ENCODE results near the gene ICA1. TPM values are rescaled to one million over a fixed set of nuclear protein-coding genes. Genes with fewer than 3 reads are reported as not detected.

The ICA1 gene
- total RNA-seq, 1 experiment from 2014 or later = 28.8 TPM

DNA sequence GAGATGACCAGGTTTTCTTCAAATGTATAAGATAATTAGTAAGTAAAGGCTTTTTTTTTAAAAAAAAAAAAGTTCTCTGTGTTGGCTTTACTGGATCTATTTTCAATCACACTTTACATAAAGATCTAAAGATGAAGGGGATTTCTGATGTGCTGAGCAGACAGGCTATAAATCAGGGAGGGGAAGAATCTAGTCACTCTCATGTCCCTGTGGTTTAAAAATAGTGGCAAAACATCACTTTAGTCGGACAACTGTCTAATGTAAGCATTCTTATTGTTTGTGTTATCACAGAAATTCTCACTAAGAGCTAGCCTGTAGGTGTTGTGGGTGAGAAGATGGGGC, 132.7 kb downstream of the ICA1 start:
- H3K4me1 Mint-ChIP-seq = peaks cover 8 to 11% of the 10 kb centered on the region in 2 experiments

More for the DNA sequence above, 132.7 kb downstream of the ICA1 start:
- DNase-seq = no peak
- Mint-ChIP-seq H3K9me3 (no peaks in the 10 kb centered on the region; a peak in 1 of 5 replicates), H3K27ac (no peak overlapping the region), H3K36me3 (ENCODE audit: insufficient read depth in 1 of 3, low read depth in 3 of 3) (peaks cover 0 to 6% (median 6%) of the 10 kb centered on the region in 3 experiments; a peak in 3 of 7 replicates), H3K4me3 (no peak overlapping the region), H3K27me3 (ENCODE audit: low read depth) (no peaks in the 10 kb centered on the region)
- Histone ChIP-seq H3K79me1 (ENCODE audit: insufficient read depth, low read depth, low read length, poor library complexity, severe bottlenecking) (no peaks in the 10 kb centered on the region), H2BK15ac (ENCODE audit: low read depth, low read length) (no peak overlapping the region), H3K14ac (ENCODE audit: insufficient read depth, low read length) (no peak overlapping the region), H2AFZ (ENCODE audit: low read length) (no peak overlapping the region), H3K23me2 (ENCODE audit: insufficient read length, low read depth, low read length, poor library complexity, severe bottlenecking) (no peaks in the 10 kb centered on the region), H3T11ph (ENCODE audit: low read length) (no peak overlapping the region), H3K23ac (ENCODE audit: insufficient read length, low read depth, low read length) (no peak overlapping the region), H4K5ac (ENCODE audit: insufficient read length, low read depth, low read length) (no peak overlapping the region), H2BK120ac (ENCODE audit: low read depth, low read length, poor library complexity, severe bottlenecking) (no peak overlapping the region), H3K27ac (ENCODE audit: insufficient read length, low read depth, low read length) (no peak overlapping the region), H3K4ac (ENCODE audit: low read depth, low read length) (no peak overlapping the region), H4K8ac (replicated peaks; ENCODE audit: insufficient read length, low read depth, low read length) (no peak overlapping the region), H3K4me2 (ENCODE audit: insufficient read depth, insufficient read length, low read length) (no peak overlapping the region), H2AK5ac (ENCODE audit: insufficient read length, low read length) (no peak overlapping the region), H3K27me3 (ENCODE audit: insufficient read depth, low read length) (no peaks in the 10 kb centered on the region), H3K18ac (ENCODE audit: insufficient read length, low read depth, low read length) (no peak overlapping the region), H3K9me3 (ENCODE audit: control insufficient read depth, low read depth, low read length) (no peaks in the 10 kb centered on the region), H2BK5ac (ENCODE audit: insufficient read length, low read length) (no peak overlapping the region), H4K91ac (ENCODE audit: insufficient read length, low read depth, low read length) (no peak overlapping the region), H3K79me2 (ENCODE audit: insufficient read depth, low read length) (no peaks in the 10 kb centered on the region), H2BK12ac (ENCODE audit: insufficient read length, low read depth, low read length) (no peak overlapping the region), H4K20me1 (ENCODE audit: control insufficient read depth, insufficient read depth, insufficient read length) (no peaks in the 10 kb centered on the region), H3K4me1 (ENCODE audit: insufficient read depth, low read length) (no peaks in the 10 kb centered on the region), H3K56ac (ENCODE audit: insufficient read length, low read depth, low read length) (no peak overlapping the region), H3K9ac (ENCODE audit: extremely low read depth, insufficient read length, low read length) (no peak overlapping the region), H2BK20ac (ENCODE audit: low read depth, low read length, poor library complexity, severe bottlenecking) (no peak overlapping the region)
- TF ChIP-seq, protein P1, sequence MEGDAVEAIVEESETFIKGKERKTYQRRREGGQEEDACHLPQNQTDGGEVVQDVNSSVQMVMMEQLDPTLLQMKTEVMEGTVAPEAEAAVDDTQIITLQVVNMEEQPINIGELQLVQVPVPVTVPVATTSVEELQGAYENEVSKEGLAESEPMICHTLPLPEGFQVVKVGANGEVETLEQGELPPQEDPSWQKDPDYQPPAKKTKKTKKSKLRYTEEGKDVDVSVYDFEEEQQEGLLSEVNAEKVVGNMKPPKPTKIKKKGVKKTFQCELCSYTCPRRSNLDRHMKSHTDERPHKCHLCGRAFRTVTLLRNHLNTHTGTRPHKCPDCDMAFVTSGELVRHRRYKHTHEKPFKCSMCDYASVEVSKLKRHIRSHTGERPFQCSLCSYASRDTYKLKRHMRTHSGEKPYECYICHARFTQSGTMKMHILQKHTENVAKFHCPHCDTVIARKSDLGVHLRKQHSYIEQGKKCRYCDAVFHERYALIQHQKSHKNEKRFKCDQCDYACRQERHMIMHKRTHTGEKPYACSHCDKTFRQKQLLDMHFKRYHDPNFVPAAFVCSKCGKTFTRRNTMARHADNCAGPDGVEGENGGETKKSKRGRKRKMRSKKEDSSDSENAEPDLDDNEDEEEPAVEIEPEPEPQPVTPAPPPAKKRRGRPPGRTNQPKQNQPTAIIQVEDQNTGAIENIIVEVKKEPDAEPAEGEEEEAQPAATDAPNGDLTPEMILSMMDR (conservative IDR thresholded peaks at IDR 0.05) = no peak
- WGBS (ENCODE audit: extremely low coverage, insufficient read length, low lambda C conversion rate) = no CpG with 5 or more reads among the region's 1 CpG

Measured in H9 (cell line).